ENCODE data around the gene FEM1C. TPM values are rescaled to one million over a fixed set of nuclear protein-coding genes. Genes with fewer than 3 reads are reported as not detected.

The FEM1C gene
- total and polyA plus RNA-seq, 2 donors from 2014 or later, result 4.3 to 18.6 TPM

- no peak overlapping the region for H3K4me3 ChIP-seq (ENCODE audit: low read length in 3 of 3)
- intact Hi-C loops (cut with DNase I), result no loop called here
- H3K4me1 ChIP-seq (ENCODE audit: control insufficient read depth in 2 of 3, insufficient read depth in 2 of 3, low read depth in 1 of 3, low read length in 3 of 3), result no peaks in the 10 kb centered on the region
- FAIRE-seq (no peak), DNase-seq (no peak)
- H3K27me3 ChIP-seq (ENCODE audit: control insufficient read depth, insufficient read depth, low read length), result no peaks in the 10 kb centered on the region
- H3K9me3 ChIP-seq (ENCODE audit: control insufficient read depth in 2 of 3, insufficient read depth in 1 of 3, low read length in 3 of 3), result no peaks in the 10 kb centered on the region
- H3K9ac ChIP-seq (ENCODE audit: low read length in 3 of 3), result no peak overlapping the region
- H3K27ac ChIP-seq (ENCODE audit: low read depth in 2 of 2, low read length in 2 of 2), result no peak overlapping the region
- TF ChIP-seq CTCF (IDR thresholded peaks at IDR 0.05; ENCODE audit: borderline replicate concordance, extremely low read depth, insufficient read depth), result no peak
- H3K36me3 ChIP-seq (ENCODE audit: control insufficient read depth in 2 of 3, insufficient read depth in 3 of 3, low read length in 3 of 3), result no peaks in the 10 kb centered on the region
Observed at GRCh38 chr5:115568668-115569067, 24.1 kb upstream of the FEM1C start.

- no peak for FAIRE-seq
- no peaks in the 10 kb centered on the region for H3K27me3 ChIP-seq (ENCODE audit: control insufficient read depth, insufficient read depth, low read length)
- no peaks in the 10 kb centered on the region for H3K4me1 ChIP-seq (ENCODE audit: control insufficient read depth in 2 of 3, insufficient read depth in 2 of 3, low read depth in 1 of 3, low read length in 3 of 3)
- H3K4me3 ChIP-seq (ENCODE audit: low read length in 3 of 3), result no peak overlapping the region
- TF ChIP-seq CTCF (IDR thresholded peaks at IDR 0.05; ENCODE audit: borderline replicate concordance, extremely low read depth, insufficient read depth), result no peak
- H3K27ac ChIP-seq (ENCODE audit: low read depth in 2 of 2, low read length in 2 of 2), result no peak overlapping the region
- intact Hi-C loops (cut with DNase I), result no loop called here
- no peak overlapping the region for H3K9ac ChIP-seq (ENCODE audit: low read length in 3 of 3)
- H3K36me3 ChIP-seq (ENCODE audit: control insufficient read depth in 2 of 3, insufficient read depth in 3 of 3, low read length in 3 of 3), result no peaks in the 10 kb centered on the region
- no peaks in the 10 kb centered on the region for H3K9me3 ChIP-seq (ENCODE audit: control insufficient read depth in 2 of 3, insufficient read depth in 1 of 3, low read length in 3 of 3)
- DNase-seq, result no peak
Observed at GRCh38 chr5:115565233-115565632, 20.7 kb upstream of the FEM1C start.

- Histone ChIP-seq H3K9me3 (ENCODE audit: control insufficient read depth in 2 of 3, insufficient read depth in 1 of 3, low read length in 3 of 3) (no peaks in the 10 kb centered on the region), H3K36me3 (ENCODE audit: control insufficient read depth in 2 of 3, insufficient read depth in 3 of 3, low read length in 3 of 3) (no peaks in the 10 kb centered on the region), H3K9ac (ENCODE audit: low read length in 3 of 3) (no peak overlapping the region), H3K4me3 (ENCODE audit: low read length in 3 of 3) (no peak overlapping the region), H3K27ac (ENCODE audit: low read depth in 2 of 2, low read length in 2 of 2) (no peak overlapping the region), H3K4me1 (ENCODE audit: control insufficient read depth in 2 of 3, insufficient read depth in 2 of 3, low read depth in 1 of 3, low read length in 3 of 3) (no peaks in the 10 kb centered on the region), H3K27me3 (ENCODE audit: control insufficient read depth, insufficient read depth, low read length) (no peaks in the 10 kb centered on the region)
- FAIRE-seq (no peak), DNase-seq (no peak)
- intact Hi-C loops (cut with DNase I), result no loop called here
- TF ChIP-seq CTCF (IDR thresholded peaks at IDR 0.05; ENCODE audit: borderline replicate concordance, extremely low read depth, insufficient read depth), result no peak
Observed at GRCh38 chr5:115561176-115561575, 16.6 kb upstream of the FEM1C start.

- Histone ChIP-seq H3K36me3 (ENCODE audit: control insufficient read depth in 2 of 3, insufficient read depth in 3 of 3, low read length in 3 of 3) (no peaks in the 10 kb centered on the region), H3K9me3 (ENCODE audit: control insufficient read depth in 2 of 3, insufficient read depth in 1 of 3, low read length in 3 of 3) (no peaks in the 10 kb centered on the region), H3K9ac (ENCODE audit: low read length in 3 of 3) (no peak overlapping the region), H3K4me1 (ENCODE audit: control insufficient read depth in 2 of 3, insufficient read depth in 2 of 3, low read depth in 1 of 3, low read length in 3 of 3) (no peaks in the 10 kb centered on the region), H3K27me3 (ENCODE audit: control insufficient read depth, insufficient read depth, low read length) (no peaks in the 10 kb centered on the region), H3K4me3 (ENCODE audit: low read length in 3 of 3) (no peak overlapping the region), H3K27ac (ENCODE audit: low read depth in 2 of 2, low read length in 2 of 2) (no peak overlapping the region)
- intact Hi-C loops (cut with DNase I), result no loop called here
- no peak for TF ChIP-seq CTCF (IDR thresholded peaks at IDR 0.05; ENCODE audit: borderline replicate concordance, extremely low read depth, insufficient read depth)
- FAIRE-seq, result no peak
- no peak for DNase-seq
Observed at GRCh38 chr5:115559524-115559923, 14.9 kb upstream of the FEM1C start.
